GM23248 (cell line): ENCODE measurements around the gene ANKRD55. TPM values are rescaled to one million over a fixed set of nuclear protein-coding genes. Genes with fewer than 3 reads are reported as not detected.

Experiments
- DNase-seq: peaks from one replicate; pipeline ENCODE4 v3.0.0-alpha.2; 2015
- H2AFZ ChIP-seq: fragments of 200-600 bp; sonication (generic); 2 replicates; pipeline ENCODE4 v1.6.1; 2016; ENCODE audit warnings: antibody characterized with exemption
- H3F3A ChIP-seq: fragments of 200-600 bp; sonication (generic); 2 replicates; pipeline ENCODE4 v1.6.1; 2016; ENCODE audit warnings: mild to moderate bottlenecking, antibody characterized with exemption, mixed run types; ENCODE audit not compliant: insufficient read depth
- H3K27ac ChIP-seq: fragments of 200-600 bp; sonication (generic); 2 replicates; pipeline ENCODE4 v1.5.1; 2016; ENCODE audit warnings: mild to moderate bottlenecking
- H3K27me3 ChIP-seq: fragments of 200-600 bp; sonication (generic); replicated peaks from 2 replicates; pipeline ENCODE4 v1.6.1; 2016; ENCODE audit warnings: mild to moderate bottlenecking; ENCODE audit not compliant: insufficient read depth
- H3K36me3 ChIP-seq: fragments of 200-600 bp; sonication (generic); 2 replicates; pipeline ENCODE4 v1.6.1; 2016; ENCODE audit warnings: low read depth, mild to moderate bottlenecking
- H3K4me1 ChIP-seq: fragments of 200-600 bp; sonication (generic); 2 replicates; pipeline ENCODE4 v1.6.1; 2016; ENCODE audit warnings: mild to moderate bottlenecking; ENCODE audit not compliant: insufficient read depth
- H3K4me2 ChIP-seq: fragments of 200-600 bp; sonication (generic); one replicate; pipeline ENCODE4 v1.6.1; 2016; ENCODE audit warnings: mild to moderate bottlenecking; ENCODE audit not compliant: unreplicated experiment
- H3K4me3 ChIP-seq: fragments of 200-600 bp; sonication (generic); 2 replicates; pipeline ENCODE4 v1.5.1; 2016; ENCODE audit warnings: mild to moderate bottlenecking
- H3K79me2 ChIP-seq: fragments of 200-600 bp; sonication (generic); 2 replicates; pipeline ENCODE4 v1.6.1; 2016; ENCODE audit warnings: mild to moderate bottlenecking; ENCODE audit not compliant: insufficient read depth
- H3K9ac ChIP-seq: fragments of 200-600 bp; sonication (generic); 2 replicates; pipeline ENCODE4 v1.6.1; 2016; ENCODE audit warnings: mild to moderate bottlenecking
- H3K9me2 ChIP-seq: fragments of 200-600 bp; sonication (generic); 2 replicates; pipeline ENCODE4 v1.6.1; 2016; ENCODE audit warnings: mixed run types, mild to moderate bottlenecking, moderate library complexity; ENCODE audit not compliant: insufficient read depth
- H3K9me3 ChIP-seq: fragments of 200-600 bp; sonication (generic); one replicate; pipeline ENCODE4 v1.6.1; 2017; ENCODE audit warnings: low read depth
- H4K20me1 ChIP-seq: fragments of 200-600 bp; sonication (generic); 2 replicates; pipeline ENCODE4 v1.6.0; 2016; ENCODE audit not compliant: insufficient read depth
- EZH2 ChIP-seq: fragments of 200-600 bp; sonication (generic); IDR thresholded peaks from 2 replicates; pipeline ENCODE4 v1.6.1; 2018; ENCODE audit warnings: antibody characterized with exemption, mild to moderate bottlenecking; ENCODE audit not compliant: insufficient read depth, poor library complexity, severe bottlenecking
- EZH2phosphoT487 ChIP-seq: fragments of 200-600 bp; sonication (generic); IDR thresholded peaks from 2 replicates; pipeline ENCODE4 v1.6.1; 2018; ENCODE audit warnings: antibody characterized with exemption, moderate library complexity, mild to moderate bottlenecking, low read depth; ENCODE audit not compliant: insufficient read depth
- WGBS, 2 experiments: methylation state at CpG; one replicate each; pipeline ENCODE4 v1.1.6; 2015 to 2017; ENCODE audit warnings: low lambda C conversion rate in 2 of 2, low coverage in 1 of 2; ENCODE audit errors: missing lambda C conversion rate in 2 of 2; 5-methylcytosine and 5-hydroxymethylcytosine counted together
- in situ Hi-C: fragments of 300-500 bp; cut with MboI; formaldehyde crosslinking; loops from 2 replicates; pipeline ENCODE4 v1.15.0; 2020
- polyA plus RNA-seq: library from polyadenylated mRNA; unstranded; fragments of >200 nt; fragmentation: Nextera tagmentation; extraction: Ambion mirVana; gene quantifications from 2 replicates; pipeline ENCODE4 v1.2.1, GENCODE V29; 2016
- total RNA-seq: library from RNA; depleted of rRNA; stranded (reverse); fragments of >200 nt; shearing (Covaris generic); gene quantifications from 2 replicates; pipeline ENCODE4 v1.2.3, GENCODE V29; 2014

ANKRD55 gene
- total and polyA plus RNA-seq, 2 experiments from 2014 or later = not detected

GRCh38 chr5:56142614-56143372, 90.3 kb downstream of the ANKRD55 start:
- H3F3A ChIP-seq = peaks cover 6% of the 10 kb centered on the region; the same call in 1 of the 2 replicates
- H3K27me3 ChIP-seq = no peaks in the 10 kb centered on the region
- H3K9me3 ChIP-seq = no peaks in the 10 kb centered on the region
- no peaks in the 10 kb centered on the region for H3K9me2 ChIP-seq
- TF ChIP-seq EZH2 (no peak), EZH2phosphoT487 (no peak)
- H3K4me2 ChIP-seq = no peak overlapping the region
- in situ Hi-C loops = no loop called here
- 83 to 85% methylated on average over 5 of the region's 5 CpGs for WGBS, 2 experiments
- H4K20me1 ChIP-seq = no peaks in the 10 kb centered on the region
- H3K27ac ChIP-seq = no peak overlapping the region
- no peak overlapping the region for H3K9ac ChIP-seq
- DNase-seq = no peak
- H3K79me2 ChIP-seq = no peaks in the 10 kb centered on the region
- no peak overlapping the region for H3K4me3 ChIP-seq
- no peaks in the 10 kb centered on the region for H3K36me3 ChIP-seq
- H3K4me1 ChIP-seq = peaks cover 9% of the 10 kb centered on the region; the same call in 1 of the 2 replicates
- H2AFZ ChIP-seq = no peak overlapping the region

- TF ChIP-seq EZH2phosphoT487 (no peak), EZH2 (no peak)
- H3K79me2 ChIP-seq = no peaks in the 10 kb centered on the region
- H3K4me3 ChIP-seq = no peak overlapping the region
- H3K36me3 ChIP-seq = no peaks in the 10 kb centered on the region
- peaks cover 6% of the 10 kb centered on the region; the same call in 1 of the 2 replicates for H3F3A ChIP-seq
- no peaks in the 10 kb centered on the region for H4K20me1 ChIP-seq
- no peak for DNase-seq
- no peak overlapping the region for H3K9ac ChIP-seq
- H3K9me2 ChIP-seq = no peaks in the 10 kb centered on the region
- H3K27me3 ChIP-seq = no peaks in the 10 kb centered on the region
- no peaks in the 10 kb centered on the region for H3K9me3 ChIP-seq
- in situ Hi-C loops = no loop called here
- 95 to 99% methylated on average over 6 of the region's 6 CpGs for WGBS, 2 experiments
- no peak overlapping the region for H2AFZ ChIP-seq
- H3K4me2 ChIP-seq = no peak overlapping the region
- 0 out of 2 replicates have a peak, but pooled peaks cover 3% of the 10 kb centered on the region for H3K4me1 ChIP-seq
- no peak overlapping the region for H3K27ac ChIP-seq
Measured at GRCh38 chr5:56142233-56142613, 90.9 kb downstream of the ANKRD55 start.

GRCh38 chr5:56140073-56140472, 93.1 kb downstream of the ANKRD55 start:
- H3K79me2 ChIP-seq = no peaks in the 10 kb centered on the region
- H3K27ac ChIP-seq = no peak overlapping the region
- H3K9ac ChIP-seq = no peak overlapping the region
- in situ Hi-C loops = no loop called here
- no peaks in the 10 kb centered on the region for H3K9me2 ChIP-seq
- no peaks in the 10 kb centered on the region for H4K20me1 ChIP-seq
- H3K27me3 ChIP-seq = no peaks in the 10 kb centered on the region
- H3K9me3 ChIP-seq = no peaks in the 10 kb centered on the region
- no peaks in the 10 kb centered on the region for H3K36me3 ChIP-seq
- TF ChIP-seq EZH2 (no peak), EZH2phosphoT487 (no peak)
- H3K4me3 ChIP-seq = no peak overlapping the region
- no peak overlapping the region for H2AFZ ChIP-seq
- H3F3A ChIP-seq = no peaks in the 10 kb centered on the region
- no peak overlapping the region for H3K4me2 ChIP-seq
- no peak for DNase-seq
- H3K4me1 ChIP-seq = no peaks in the 10 kb centered on the region
- 94 to 98% methylated on average over 3 of the region's 3 CpGs for WGBS, 2 experiments

GRCh38 chr5:56130664-56131063, 102.5 kb downstream of the ANKRD55 start:
- H3K4me2 ChIP-seq = no peak overlapping the region
- H3K36me3 ChIP-seq = no peaks in the 10 kb centered on the region
- 94 to 98% methylated on average over 2 of the region's 2 CpGs for WGBS, 2 experiments
- no peak overlapping the region for H3K4me3 ChIP-seq
- H3K4me1 ChIP-seq = no peaks in the 10 kb centered on the region
- in situ Hi-C loops = no loop called here
- no peak for TF ChIP-seq EZH2phosphoT487
- TF ChIP-seq EZH2 = no peak
- no peaks in the 10 kb centered on the region for H4K20me1 ChIP-seq
- no peaks in the 10 kb centered on the region for H3K79me2 ChIP-seq
- H3K27me3 ChIP-seq = no peaks in the 10 kb centered on the region
- no peak for DNase-seq
- no peak overlapping the region for H3K9ac ChIP-seq
- no peaks in the 10 kb centered on the region for H3F3A ChIP-seq
- no peaks in the 10 kb centered on the region for H3K9me3 ChIP-seq
- H2AFZ ChIP-seq = no peak overlapping the region
- no peak overlapping the region for H3K27ac ChIP-seq
- H3K9me2 ChIP-seq = no peaks in the 10 kb centered on the region
